Measurements from ENCODE around the gene ULK4. TPM values are rescaled to one million over a fixed set of nuclear protein-coding genes. Genes with fewer than 3 reads are reported as not detected.

The ULK4 gene
- total and polyA plus RNA-seq, 2 experiments from 2014 or later: 1.8 to 3.7 TPM

DNA sequence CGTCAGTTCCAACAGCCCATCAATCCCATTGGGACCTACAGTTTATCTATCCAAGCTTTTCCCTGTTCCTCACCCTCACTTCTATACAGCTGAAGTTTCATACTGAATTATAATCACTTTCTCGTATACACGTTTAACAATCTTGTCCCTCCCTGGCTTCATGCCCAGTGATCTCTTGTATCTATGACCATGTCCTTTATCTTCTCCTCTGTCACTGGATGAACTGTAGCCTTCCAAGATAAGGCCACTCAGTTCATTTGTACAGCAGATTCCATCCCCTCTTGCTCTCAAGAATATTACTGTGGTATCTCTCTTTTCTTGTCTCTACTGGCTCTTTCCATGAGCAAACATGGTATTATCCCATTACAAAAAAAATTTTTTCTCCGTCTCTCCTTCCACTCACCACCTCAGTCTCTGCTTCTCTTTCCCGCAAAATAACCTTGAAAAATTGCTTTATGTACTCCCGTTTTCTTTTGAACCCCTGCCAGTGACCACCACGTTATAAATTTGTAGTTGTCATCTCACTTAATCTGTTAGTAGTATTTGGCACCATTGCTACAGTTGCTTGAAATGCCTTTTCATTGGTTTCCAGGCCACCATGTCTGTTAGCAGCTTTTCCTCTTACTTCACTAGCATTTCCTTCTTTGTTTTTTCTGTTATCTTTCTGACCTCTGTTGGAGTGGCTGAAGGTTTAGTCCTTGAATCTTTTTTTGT lies 753.2 kb downstream of the ULK4 start:
- H3K27ac ChIP-seq: peak overlapping the region; percentile 74
- TF ChIP-seq, protein P1, sequence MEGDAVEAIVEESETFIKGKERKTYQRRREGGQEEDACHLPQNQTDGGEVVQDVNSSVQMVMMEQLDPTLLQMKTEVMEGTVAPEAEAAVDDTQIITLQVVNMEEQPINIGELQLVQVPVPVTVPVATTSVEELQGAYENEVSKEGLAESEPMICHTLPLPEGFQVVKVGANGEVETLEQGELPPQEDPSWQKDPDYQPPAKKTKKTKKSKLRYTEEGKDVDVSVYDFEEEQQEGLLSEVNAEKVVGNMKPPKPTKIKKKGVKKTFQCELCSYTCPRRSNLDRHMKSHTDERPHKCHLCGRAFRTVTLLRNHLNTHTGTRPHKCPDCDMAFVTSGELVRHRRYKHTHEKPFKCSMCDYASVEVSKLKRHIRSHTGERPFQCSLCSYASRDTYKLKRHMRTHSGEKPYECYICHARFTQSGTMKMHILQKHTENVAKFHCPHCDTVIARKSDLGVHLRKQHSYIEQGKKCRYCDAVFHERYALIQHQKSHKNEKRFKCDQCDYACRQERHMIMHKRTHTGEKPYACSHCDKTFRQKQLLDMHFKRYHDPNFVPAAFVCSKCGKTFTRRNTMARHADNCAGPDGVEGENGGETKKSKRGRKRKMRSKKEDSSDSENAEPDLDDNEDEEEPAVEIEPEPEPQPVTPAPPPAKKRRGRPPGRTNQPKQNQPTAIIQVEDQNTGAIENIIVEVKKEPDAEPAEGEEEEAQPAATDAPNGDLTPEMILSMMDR (IDR thresholded peaks at IDR 0.05; ENCODE audit: low read depth, low read length): no peak
- peaks cover 70% of the 10 kb centered on the region for H3K4me1 ChIP-seq (ENCODE audit: low read depth)

DNA sequence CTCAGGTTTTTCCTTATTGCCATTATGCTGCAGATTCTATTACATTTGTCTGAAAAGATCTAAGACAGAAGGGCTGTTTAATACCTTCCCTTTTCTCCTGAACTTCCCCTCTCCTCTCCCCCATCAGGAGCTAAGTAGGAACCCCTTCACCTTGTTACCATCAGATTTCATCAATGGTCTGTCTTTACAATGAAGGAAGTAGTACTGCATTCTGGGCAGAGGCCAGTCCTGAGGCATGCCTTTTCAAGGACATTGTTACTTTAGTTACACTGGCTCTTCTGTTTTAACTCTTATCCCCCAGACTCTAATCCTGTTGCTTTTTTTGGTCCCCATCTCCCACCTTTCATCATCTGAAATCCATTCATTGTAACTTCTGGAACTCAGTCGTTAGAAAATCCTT lies 754.5 kb downstream of the ULK4 start:
- peaks cover 69% of the 10 kb centered on the region for H3K4me1 ChIP-seq (ENCODE audit: low read depth)
- H3K4me3 ChIP-seq: no peak overlapping the region
- H3K27me3 ChIP-seq: no peaks in the 10 kb centered on the region
- H3K9me3 ChIP-seq (ENCODE audit: low read depth): no peaks in the 10 kb centered on the region
- TF ChIP-seq, protein P1 (IDR thresholded peaks at IDR 0.05; ENCODE audit: low read depth, low read length): no peak
- DNase-seq (ENCODE audit: low read depth in 1 of 2, low spot score in 1 of 2): peak in 1 of 2 donors; percentile 40
- no peaks in the 10 kb centered on the region for H3K36me3 ChIP-seq
- peak overlapping the region; percentile 74 for H3K27ac ChIP-seq

More for the DNA sequence above, 753.2 kb downstream of the ULK4 start:
- no peak for DNase-seq (ENCODE audit: low read depth in 1 of 2, low spot score in 1 of 2)
- Histone ChIP-seq H3K36me3 (no peaks in the 10 kb centered on the region), H3K4me3 (no peak overlapping the region), H3K27me3 (no peaks in the 10 kb centered on the region), H3K9me3 (ENCODE audit: low read depth) (no peaks in the 10 kb centered on the region)

DNA sequence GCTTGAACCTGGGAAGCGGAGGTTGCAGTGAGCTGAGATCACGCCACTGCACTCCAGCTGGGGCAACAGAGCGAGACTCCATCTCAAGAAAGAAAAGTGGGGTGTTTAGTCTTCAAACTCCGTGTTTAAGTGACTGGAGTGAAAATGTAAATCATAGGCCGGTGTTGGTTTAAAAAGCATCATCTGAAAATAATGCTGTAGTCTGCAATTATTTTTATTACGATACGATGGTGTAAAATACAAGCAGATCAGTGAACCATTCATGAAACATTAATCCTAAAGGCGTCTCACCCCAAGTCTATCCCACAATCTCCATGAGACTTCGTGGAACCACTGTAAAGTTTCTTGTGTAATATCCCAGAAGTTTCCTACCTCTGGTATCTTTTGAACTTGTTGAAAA lies 756.3 kb downstream of the ULK4 start:
- Histone ChIP-seq H3K27me3 (no peaks in the 10 kb centered on the region), H3K4me3 (no peak overlapping the region), H3K9me3 (ENCODE audit: low read depth) (no peaks in the 10 kb centered on the region), H3K27ac (no peak overlapping the region), H3K36me3 (no peaks in the 10 kb centered on the region), H3K4me1 (ENCODE audit: low read depth) (peaks cover 74% of the 10 kb centered on the region)
- DNase-seq (ENCODE audit: low read depth in 1 of 2, low spot score in 1 of 2): no peak
- TF ChIP-seq, protein P1 (IDR thresholded peaks at IDR 0.05; ENCODE audit: low read depth, low read length): no peak

GRCh38 chr3:41204369-41204768 lies 757.5 kb downstream of the ULK4 start:
- H3K36me3 ChIP-seq: no peaks in the 10 kb centered on the region
- H3K4me1 ChIP-seq (ENCODE audit: low read depth): peaks cover 74% of the 10 kb centered on the region
- DNase-seq (ENCODE audit: low read depth in 1 of 2, low spot score in 1 of 2): no peak
- no peaks in the 10 kb centered on the region for H3K9me3 ChIP-seq (ENCODE audit: low read depth)
- H3K4me3 ChIP-seq: no peak overlapping the region
- no peak overlapping the region for H3K27ac ChIP-seq
- no peaks in the 10 kb centered on the region for H3K27me3 ChIP-seq
- TF ChIP-seq, protein P1 (IDR thresholded peaks at IDR 0.05; ENCODE audit: low read depth, low read length): no peak

- TF ChIP-seq, protein P1 (IDR thresholded peaks at IDR 0.05; ENCODE audit: low read depth, low read length): peak; percentile 51
- Histone ChIP-seq H3K27me3 (no peaks in the 10 kb centered on the region), H3K9me3 (ENCODE audit: low read depth) (no peaks in the 10 kb centered on the region), H3K4me1 (ENCODE audit: low read depth) (peaks cover 59% of the 10 kb centered on the region), H3K4me3 (peak overlapping the region; percentile 97), H3K27ac (no peak overlapping the region), H3K36me3 (no peaks in the 10 kb centered on the region)
- DNase-seq (ENCODE audit: low read depth in 1 of 2, low spot score in 1 of 2): peak; percentile 61 to 73
Observed at GRCh38 chr3:41202834-41203345, 759.0 kb downstream of the ULK4 start.

All from cardiac muscle cell (in vitro differentiated cells and primary cell).